ENCODE results near the gene KCNG2.

KCNG2 gene

DNA sequence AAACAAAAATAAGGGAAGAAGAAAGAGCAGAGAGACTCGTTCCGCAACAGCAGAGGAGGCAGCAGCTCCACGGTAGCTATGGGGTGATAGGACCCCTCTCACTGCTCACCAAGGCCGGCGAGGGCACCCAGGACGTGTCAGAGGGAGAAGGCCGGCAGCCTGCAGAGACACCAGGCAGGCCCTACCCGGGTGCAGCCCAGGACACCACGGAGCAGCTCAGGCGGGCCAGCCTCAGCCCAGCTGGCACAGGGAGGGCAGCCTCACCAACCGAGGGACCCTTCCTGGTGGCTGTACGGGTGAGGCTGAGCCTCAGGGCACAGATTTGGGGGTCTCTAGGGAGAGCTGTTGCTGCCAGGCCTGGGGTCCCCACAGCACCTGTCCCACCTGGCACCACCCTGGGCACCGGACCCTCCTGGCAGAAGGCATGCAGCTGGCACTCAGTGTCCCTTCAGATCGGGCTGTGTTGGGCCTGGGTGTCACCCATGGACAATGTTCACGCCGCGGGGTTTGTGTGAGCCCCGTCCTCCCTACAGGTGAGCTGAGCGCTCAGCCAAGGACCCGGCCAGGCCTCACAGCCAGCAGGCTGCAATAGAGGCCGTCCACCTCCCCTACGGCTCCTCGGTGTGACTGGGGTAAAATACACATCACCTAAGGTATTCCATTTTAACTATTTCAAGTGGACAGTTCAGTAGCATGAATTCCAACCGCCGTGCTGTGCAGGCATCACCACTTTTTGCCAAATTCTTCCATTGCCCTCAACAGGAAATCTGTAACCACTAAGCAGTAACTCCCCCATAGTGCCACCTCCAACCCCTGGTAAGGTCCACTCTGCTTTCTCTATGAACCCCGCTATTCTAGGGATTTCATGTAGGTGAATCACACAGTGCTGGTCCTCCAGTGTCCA lies 21.6 kb downstream of the KCNG2 start:
- no peak for DNase-seq (ENCODE audit: low read depth in 3 of 3)

DNA sequence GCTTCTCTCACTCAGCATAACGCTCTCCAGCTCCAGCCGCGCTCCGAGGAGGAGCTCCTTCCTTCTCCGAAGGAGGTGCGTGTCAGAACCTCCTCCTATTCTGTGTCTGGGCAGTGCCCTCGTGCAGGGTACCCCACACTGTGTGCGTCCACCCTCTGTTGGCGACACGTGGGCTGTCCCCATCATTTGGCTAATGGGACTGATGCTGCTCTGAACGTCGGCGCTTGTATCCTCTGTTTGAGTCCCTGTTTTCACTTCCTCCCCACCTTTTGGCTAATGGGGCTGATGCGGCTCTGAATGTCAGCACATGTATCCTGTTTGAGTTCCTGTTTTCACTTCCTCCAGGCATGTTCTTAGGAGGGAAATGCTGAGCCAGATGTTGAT lies 22.2 kb downstream of the KCNG2 start:
- no peak for DNase-seq (ENCODE audit: low read depth in 3 of 3)

DNA sequence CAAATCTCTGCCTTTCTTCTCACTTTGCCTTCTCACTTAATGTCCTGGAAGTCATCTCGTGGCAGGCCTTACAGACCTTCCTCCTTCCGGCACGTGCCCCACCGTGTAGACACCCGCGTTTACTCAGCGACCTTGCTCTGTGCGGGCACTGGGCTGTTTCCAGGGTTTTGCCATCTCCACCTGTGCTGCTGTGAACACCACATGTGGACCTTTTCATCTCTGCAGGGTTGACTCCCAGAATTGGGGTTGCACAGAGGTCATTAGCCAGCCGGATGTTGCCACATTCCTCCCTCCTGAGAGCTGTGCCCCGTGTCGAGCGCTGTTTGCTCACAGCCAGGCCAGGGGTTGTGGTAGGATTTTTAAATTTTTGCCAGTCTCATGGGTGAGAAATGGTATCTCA lies 25.4 kb downstream of the KCNG2 start:
- no peak for DNase-seq (ENCODE audit: low read depth in 3 of 3)

DNA sequence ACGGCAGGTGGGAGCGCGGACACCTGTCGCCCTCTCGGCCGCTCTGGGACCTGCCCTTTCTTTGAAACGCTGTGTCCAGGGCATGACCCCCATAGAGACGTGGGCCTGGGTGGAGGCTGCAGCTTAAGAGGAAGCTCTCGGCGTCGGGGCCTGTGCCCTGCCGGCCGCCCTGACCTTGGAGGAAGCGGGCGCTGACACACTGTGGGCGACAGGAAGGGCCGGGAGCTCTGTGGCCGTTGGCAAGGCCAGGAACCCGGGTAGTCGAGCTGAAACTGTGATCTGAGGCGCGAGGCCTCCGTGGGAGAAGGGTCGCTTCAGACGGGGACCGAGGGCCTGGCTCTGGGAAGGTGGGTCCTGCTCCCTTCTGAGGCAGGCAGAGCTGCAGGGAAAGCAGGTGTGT lies 28.2 kb downstream of the KCNG2 start:
- no peak for DNase-seq (ENCODE audit: low read depth in 3 of 3)

DNA sequence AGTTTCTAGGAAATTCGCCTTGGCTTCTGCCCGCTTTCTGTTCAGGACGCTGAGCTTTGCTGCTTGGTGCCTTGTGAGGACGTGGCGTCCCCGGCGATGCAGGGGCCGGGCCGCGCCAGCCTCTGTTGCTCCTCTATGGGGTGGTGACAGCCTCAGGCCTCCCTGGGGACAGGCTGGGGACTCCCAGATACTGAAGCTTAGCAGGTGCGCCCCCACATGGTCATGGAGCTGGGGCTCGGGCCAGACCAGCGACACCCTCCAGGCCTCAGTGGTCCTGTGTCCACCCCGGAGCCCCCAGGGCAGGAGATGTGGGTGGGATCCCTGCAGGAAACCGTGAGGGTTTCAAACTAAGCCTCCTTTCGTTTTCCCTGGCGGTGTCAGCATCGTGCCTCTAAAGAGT lies 29.2 kb downstream of the KCNG2 start:
- DNase-seq (ENCODE audit: low read depth in 3 of 3), result no peak

DNA sequence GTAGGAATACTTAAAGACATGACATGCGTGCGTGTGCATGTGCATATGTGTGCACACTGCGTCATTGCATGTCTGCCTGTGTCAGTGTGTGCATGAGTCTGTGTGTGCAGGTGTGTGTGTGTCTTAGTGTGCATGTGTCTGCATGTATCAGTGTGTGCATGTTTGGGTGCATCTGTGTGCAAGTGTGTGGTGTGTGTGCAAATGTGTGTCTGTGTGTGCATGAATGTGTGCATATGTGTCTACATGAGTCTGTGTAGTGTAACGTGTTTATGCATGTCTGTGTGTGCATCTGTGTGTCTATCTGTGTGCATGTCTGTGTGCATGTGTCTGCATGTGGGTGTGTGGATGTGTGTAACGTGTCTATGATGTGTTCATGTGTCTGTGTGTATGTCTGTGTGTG lies 30.5 kb downstream of the KCNG2 start:
- no peak for DNase-seq (ENCODE audit: low read depth in 3 of 3)

DNA sequence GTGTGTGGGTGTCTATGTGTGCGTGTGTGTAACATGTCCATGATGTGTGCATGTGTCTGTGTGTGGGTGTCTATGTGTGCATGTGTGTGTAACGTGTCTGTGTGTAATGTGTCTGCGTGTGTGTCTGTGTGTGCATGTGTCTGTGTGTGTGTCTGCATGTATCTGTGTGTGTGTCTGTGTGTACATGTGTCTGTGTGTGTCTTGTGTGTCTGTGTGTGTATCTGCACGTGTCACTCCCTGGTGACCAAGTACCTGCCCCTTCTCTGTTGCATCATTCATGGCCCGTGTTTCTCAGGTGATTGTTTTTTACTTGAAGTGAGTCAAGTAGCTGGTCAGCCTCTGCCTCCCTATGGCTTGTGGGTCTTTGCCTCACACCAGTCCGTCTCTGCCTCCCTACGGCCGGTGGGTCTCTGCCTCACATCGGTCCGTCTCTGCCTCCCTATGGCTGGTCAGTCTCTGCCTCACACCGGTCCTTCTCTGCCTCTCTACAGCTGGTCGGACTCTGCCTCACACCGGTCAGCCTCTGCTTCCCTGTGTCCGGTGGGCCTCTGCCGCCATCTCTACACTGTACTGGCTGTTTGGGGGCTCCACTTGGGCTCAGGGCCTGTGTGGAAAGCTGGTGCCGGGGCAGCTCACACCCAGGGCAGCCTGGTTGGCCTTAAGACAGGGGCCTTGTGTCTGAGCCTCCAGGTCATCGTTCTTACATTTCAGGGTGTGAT lies 31.6 kb downstream of the KCNG2 start:
- no peak for DNase-seq (ENCODE audit: low read depth in 3 of 3)

DNA sequence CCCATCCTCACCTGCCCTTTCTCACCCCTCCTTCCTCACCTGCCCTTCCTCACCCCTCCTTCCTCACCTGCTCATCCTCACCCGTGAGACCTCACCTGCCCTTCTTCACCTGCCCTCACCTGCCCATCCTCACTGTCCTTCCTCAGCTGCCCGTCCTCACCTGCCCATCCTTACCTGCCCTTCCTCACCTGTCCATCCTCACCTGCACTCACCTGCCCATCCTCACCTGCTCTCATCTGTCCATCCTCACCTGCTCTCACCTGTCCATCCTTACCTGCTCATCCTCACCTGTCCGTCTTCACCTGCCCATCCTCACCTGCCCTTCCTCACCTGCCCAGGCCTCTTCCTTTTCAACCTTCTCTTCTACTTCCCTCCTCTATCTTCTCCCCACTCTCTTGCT lies 34.4 kb downstream of the KCNG2 start:
- DNase-seq (ENCODE audit: low read depth in 3 of 3), result no peak

DNA sequence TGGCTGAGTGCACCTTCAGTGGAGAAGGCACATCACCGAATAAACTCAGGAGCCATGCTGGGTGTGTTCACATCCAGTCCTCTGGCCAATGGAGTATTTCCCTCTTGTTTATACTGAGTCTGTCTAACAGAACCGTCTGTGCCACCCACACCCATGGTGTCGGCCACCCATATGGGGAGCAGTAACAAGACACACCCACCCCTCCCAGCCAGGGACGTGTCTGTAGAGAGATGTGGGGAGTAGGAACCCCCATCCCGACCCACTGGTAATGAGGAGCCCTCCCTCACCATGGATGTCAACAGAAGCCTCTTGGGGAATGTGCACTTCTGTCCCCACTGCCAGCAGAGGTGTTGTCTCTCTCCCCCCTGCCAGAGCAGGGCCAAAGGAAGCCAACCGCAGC lies 37.1 kb downstream of the KCNG2 start:
- no peak for DNase-seq (ENCODE audit: low read depth in 3 of 3)

DNA sequence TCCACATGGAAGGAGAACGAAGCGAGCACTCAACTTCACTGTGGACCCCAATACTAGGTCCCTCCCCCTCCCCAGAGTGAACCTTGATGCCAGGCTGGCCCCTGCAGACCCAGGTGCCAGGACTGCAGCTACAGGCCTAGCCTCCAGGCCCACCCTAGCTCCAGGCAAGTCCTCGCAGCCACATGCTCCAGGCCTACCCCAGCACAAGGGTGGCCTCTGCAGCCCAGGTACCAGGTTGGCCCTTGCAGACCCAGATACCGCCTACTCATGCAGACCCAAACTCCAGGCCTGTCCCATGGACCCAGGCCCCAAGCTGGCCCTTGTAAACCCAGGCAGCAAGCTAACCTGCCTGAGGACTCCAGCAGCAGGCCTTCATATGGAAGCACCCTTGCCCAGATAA lies 44.2 kb downstream of the KCNG2 start:
- no peak for DNase-seq (ENCODE audit: low read depth in 3 of 3)

DNA sequence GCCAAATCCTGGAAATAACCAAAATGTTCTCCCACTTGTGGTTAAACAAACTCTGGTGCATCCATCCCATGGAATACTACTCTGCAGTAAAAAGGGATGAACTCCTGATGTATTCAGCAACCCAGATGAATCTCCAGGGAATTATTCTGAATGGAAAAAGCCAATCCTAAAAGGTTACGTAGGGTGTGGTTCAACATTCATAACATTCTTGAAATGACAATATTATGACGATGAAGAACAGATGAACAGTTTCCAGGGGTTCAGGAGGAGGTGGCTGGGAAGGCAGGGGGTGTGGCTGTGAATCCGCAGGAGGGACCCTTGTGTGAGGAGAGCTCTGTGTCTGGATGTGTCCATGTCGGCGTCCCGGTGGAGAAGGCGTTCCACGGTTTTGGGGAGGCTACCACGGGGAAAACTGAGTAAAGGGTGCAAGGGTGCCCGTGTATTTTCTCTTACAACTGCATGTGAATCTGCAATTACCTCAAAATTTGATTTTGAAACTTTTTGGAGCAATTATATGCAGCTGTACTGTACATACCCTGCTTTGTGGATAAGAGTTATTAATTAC lies 47.3 kb downstream of the KCNG2 start:
- no peak for DNase-seq (ENCODE audit: low read depth in 3 of 3)

DNA sequence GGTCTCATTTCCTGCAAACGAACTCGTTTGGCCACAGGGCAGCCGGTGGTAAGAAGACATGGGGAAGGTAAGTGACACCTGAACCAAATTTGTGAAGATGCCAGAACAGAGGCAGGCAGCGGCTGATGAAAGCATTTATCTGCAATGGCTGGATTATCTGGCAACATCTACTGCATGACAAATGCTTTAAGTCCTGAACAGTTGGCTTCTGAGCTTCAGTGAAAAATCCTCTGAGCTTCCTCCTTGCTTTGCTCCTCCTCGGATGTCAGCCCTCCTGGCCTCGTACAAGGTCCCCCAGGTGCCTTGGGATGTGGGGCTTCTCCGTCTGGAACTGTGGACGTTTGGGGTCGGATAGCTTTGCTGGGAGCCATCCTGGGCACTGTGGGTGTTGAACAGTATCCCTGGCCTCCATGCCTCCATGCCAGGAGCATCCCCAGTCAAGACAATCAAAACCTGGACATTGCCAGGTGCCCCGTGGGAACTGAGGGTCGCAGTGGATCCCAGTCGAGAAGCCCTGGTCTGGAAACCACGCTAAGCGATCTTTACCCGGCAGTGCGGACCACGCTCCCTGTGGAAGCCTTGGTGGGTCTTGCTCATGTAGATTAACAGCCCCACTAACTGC lies 49.3 kb downstream of the KCNG2 start:
- DNase-seq (ENCODE audit: low read depth in 3 of 3), result no peak

DNA sequence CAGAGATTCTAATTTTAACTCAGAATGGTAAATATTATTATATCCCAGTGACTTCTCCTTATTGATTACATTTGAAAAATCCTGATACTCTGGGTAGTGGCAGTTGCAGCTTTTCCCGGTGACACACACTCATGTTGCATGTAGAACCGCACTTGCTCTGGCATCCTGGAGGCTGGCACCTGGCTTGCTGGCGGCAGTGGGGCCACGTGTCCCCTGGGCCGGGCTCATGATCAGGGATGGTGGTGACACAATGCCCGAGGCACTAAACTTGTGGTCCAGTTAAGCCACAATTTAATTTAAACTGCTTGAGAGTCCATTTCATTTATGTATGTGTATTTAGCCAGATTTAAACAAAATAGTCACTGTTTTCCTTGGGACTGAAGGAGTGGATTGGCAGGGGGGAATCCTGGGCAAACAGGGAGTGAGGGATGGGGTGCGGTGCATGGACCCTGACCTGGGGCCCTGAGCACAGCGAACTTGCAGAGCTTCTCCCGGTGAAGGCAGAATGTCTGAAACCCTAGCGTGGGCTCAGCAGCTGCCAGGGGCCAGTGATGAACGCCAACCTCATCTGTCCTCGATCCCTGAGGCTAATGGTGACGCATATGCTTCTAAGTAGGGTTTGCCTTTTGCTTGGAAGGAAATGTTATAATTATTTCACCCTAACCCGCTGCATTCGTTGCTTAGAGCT lies 50.0 kb downstream of the KCNG2 start:
- DNase-seq (ENCODE audit: low read depth in 3 of 3), result no peak

DNA sequence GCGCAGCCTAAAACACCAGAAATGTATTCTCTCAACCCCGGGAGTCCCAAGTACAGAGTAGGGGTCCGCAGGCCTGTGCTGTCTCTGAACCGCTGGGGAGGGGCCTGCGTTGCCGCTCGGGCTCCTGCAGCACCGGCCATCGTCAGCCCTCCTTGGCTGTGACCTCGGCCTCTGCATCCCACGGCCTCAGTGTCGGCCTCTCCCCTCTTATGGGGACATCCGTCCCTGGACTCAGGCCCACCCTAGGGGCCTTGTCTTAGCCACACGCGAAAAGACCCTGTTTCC lies 50.5 kb downstream of the KCNG2 start:
- no peak for DNase-seq (ENCODE audit: low read depth in 3 of 3)

DNA sequence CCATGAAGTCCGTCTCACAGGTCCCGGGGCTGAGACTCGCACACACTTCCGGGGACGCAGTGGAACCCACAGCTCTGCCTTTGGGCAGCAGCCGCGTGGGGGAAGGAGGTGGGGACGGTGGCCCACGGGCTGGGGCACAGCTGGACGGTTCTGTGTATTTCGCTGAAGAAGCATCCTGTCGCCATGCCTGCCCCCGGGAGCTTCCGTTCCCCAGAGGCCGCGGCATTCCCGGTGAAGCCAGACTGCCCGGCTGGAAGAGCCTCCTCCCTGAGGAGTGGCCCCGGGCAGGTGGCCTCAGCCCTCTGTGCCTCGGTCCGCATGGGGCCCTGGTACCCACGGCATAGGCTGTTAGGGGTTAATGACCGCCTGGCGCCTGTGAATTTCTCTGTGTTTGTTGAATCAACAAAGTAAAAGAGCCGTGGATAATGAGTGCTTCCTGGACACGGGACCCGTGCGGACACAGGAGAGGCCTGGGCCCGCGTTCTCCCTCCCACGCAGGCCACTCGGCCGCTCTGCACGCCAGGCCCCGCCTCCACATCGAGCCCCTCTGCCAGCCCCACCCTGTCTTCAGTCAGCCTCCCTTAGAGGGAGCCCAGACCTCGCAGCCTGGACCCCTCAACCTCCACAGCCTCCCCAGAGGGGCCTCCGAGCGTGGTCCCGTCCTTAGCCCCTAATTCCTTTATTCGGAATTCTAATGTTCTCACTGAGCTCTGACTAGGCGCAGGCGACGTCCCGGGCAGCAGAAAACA lies 51.0 kb downstream of the KCNG2 start:
- DNase-seq (ENCODE audit: low read depth in 3 of 3), result no peak

DNA sequence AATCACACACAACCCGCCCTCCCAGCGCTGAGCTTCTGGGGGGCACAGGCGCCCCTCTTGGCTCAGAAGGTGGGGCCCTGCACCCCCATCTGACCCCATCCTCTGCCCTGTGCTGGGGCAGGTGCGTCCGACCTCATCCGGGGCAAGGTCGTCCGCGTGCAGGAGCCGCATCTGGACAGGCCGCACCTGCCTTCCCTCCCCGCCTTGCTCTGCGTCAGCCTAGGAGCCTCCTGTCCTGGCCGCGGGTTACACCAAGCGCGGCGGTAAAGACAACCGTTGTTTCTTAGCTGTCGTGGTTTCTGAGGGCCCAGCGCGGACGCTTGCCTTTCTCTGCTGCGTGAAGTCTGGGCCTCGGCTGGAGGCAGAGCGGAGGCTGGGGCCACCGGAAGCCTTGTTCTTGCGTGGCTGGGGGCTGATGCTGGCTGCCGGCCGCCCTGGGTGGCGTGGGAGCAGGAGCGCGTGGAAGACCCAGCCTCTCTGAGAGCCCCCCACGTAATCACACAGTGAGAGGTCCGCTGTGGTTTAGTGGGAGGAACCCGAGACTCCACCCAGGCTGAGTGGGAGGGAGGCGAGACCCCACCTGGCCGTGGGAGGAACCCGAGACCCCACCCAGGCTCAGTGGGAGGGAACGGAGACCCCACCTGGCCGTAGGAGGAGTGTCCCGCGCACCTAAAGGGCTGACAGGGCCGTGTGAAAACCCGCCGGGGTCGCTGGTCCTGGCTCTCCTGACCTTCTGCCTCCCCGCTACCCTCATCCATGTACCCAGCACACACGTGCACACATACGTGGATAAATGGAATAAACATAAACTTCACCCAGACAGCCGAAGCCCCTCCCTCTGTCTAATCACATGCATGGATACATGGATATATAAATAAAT lies 51.8 kb downstream of the KCNG2 start:
- DNase-seq (ENCODE audit: low read depth in 3 of 3), result no peak

DNA sequence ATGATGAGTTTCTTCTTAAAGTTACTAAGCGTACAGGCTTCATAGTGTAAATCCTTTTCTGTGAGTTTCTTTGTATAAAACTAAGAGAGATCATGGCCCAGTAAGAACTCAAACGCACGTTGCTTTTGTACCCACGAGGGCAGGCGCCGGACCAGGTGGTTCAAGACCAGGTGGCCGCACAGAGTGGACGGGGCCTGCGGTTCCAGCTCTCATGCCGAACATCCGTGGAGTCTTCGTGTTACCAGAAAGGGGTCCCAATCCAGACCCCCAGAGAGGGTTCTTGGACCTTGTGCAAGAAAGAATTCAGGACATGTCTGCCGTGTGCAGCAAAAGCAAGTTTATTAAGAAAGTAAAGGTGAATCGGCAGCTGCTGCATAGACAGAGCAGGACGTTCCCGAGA lies 53.0 kb downstream of the KCNG2 start:
- no peak for DNase-seq (ENCODE audit: low read depth in 3 of 3)

DNA sequence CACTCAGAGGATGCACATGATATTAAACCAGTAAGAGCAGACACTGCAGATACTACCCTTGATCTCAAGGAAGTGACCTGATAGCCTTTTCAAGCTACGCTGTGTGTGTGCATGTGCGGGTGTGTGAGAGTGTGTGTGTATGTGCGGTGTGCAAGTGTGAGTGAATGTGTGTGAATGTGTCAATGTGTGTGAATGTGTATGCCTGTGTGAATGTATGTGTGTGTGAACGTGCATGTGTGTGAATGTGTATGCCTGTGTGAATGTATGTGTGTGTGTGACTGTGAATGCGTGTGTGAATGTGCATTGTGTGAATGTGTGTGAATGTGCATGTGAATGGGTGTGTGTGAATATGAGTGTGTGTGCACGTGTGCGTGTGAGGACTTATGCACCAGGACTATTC lies 53.8 kb downstream of the KCNG2 start:
- no peak for DNase-seq (ENCODE audit: low read depth in 3 of 3)

DNA sequence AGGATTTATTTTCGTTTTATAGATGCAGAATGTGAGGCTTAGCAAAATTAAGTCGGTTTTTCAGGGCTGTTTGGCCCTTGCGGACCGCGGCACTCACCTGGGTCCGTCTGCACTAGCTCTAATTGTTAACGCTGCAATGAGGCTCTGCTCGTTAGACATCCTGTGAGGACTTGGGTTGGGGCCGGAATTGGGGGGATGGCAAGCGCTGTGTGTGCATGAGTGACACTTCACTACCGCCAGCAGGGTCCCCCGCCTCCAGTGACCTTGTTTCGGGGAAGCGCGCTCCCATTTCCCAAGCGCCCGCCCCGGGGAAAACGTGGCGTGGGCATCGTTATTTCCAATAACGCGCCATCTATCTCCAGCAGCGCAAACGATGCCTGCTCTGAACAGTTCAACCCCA lies 54.2 kb downstream of the KCNG2 start:
- no peak for DNase-seq (ENCODE audit: low read depth in 3 of 3)

DNA sequence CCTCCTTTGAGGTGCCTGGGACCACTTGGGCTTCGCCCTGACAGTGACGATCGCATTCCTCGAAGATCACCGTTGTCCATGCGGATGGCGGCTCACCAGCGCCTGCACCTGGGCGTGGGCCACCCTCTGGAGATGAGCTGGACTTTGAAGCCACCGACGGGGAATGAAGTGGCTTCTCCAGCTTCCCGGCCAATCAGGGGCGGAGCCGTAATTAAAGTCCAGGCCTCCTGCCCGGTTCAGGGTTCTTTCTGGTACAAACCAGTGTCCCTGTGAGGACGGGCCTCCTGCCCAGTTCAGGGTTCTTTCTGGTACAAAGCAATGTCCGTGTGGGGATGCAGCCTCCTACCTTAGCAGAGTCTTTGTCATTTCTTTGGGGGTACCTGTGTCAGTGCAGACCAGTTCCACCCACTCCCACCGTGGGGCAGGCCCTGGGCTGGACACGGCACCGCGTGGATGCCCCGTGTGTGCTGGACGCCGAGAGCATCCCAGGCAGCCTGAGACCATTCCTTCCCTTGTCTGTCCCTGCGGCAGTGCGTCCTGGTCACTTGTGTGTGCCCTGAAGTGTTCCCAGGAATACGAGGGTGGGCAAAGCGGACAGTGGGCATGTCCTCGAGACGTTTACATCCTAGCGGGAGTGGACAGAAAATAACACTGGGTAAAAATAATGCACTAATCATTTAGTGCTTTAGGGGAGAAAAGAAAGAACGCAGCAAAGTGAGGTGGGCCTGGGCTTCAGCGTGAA lies 55.0 kb downstream of the KCNG2 start:
- no peak for DNase-seq (ENCODE audit: low read depth in 3 of 3)
